CD14-positive monocyte (primary cell): ENCODE measurements around the gene LIPA. TPM values are rescaled to one million over a fixed set of nuclear protein-coding genes. Genes with fewer than 3 reads are reported as not detected.

Experiments used
- DNase-seq, 3 donors: peaks; one replicate each; pipeline ENCODE4 v3.0.0-alpha.2; 2011 to 2022
- H2AFZ ChIP-seq: 2 replicates; pipeline ENCODE4 v1.6.0; 2012; ENCODE audit warnings: mild to moderate bottlenecking, low read depth, low read length, inconsistent platforms; ENCODE audit not compliant: insufficient read depth, poor library complexity, severe bottlenecking
- H3K27ac ChIP-seq, 2 donors: 1 replicate in 1 of 2; 2 replicates in 1 of 2; pipeline ENCODE4 v1.5.1; 2012 to 2013; ENCODE audit warnings: low read length in 2 of 2, control low read depth in 1 of 2, inconsistent platforms in 1 of 2, low read depth in 1 of 2, mild to moderate bottlenecking in 1 of 2
- H3K27me3 ChIP-seq, 2 donors: one replicate each; pipeline versions ENCODE4 v1.6.0 to v1.6.1; 2011 to 2013; ENCODE audit warnings: low read length in 2 of 2; ENCODE audit not compliant: control insufficient read depth in 2 of 2, insufficient read depth in 2 of 2
- H3K36me3 ChIP-seq, 2 donors: replicated peaks in 1 of 2; 1 replicate in 1 of 2; 2 replicates in 1 of 2; pipeline versions ENCODE4 v1.5.1 to v1.6.1; 2012 to 2013; ENCODE audit warnings: low read length in 2 of 2, control low read depth in 1 of 2, inconsistent platforms in 1 of 2, mild to moderate bottlenecking in 1 of 2; ENCODE audit not compliant: insufficient read depth in 2 of 2, control insufficient read depth in 1 of 2
- H3K4me1 ChIP-seq, 2 donors: 1 replicate in 1 of 2; 2 replicates in 1 of 2; pipeline versions ENCODE4 v1.5.1 to v1.6.1; 2012 to 2013; ENCODE audit warnings: low read length in 2 of 2, control low read depth in 1 of 2, inconsistent platforms in 1 of 2, mild to moderate bottlenecking in 1 of 2, moderate library complexity in 1 of 2; ENCODE audit not compliant: insufficient read depth in 2 of 2, control insufficient read depth in 1 of 2
- H3K4me2 ChIP-seq: replicated peaks from 2 replicates; pipeline ENCODE3; 2012; ENCODE audit warnings: low read length, moderate library complexity, mild to moderate bottlenecking; ENCODE audit not compliant: poor library complexity, severe bottlenecking; ENCODE audit errors: extremely low read depth
- H3K4me3 ChIP-seq, 3 experiments: fragments of 200-600 bp in 1 of 3; sonication (generic) in 1 of 3; replicated peaks in 1 of 3; 1 replicate in 2 of 3; 2 replicates in 1 of 3; pipeline ENCODE4 v1.5.1; 2011 to 2013; ENCODE audit warnings: low read length in 3 of 3, mild to moderate bottlenecking in 3 of 3, control low read depth in 2 of 3, low read depth in 2 of 3, inconsistent platforms in 1 of 3, moderate library complexity in 1 of 3
- H3K79me2 ChIP-seq: 2 replicates; pipeline ENCODE4 v1.6.0; 2012; ENCODE audit warnings: mild to moderate bottlenecking, control low read depth, inconsistent platforms, low read length, moderate library complexity; ENCODE audit not compliant: insufficient read depth
- H3K9ac ChIP-seq: 2 replicates; pipeline ENCODE4 v1.6.0; 2017; ENCODE audit warnings: low read length, mild to moderate bottlenecking; ENCODE audit not compliant: insufficient read depth, poor library complexity, severe bottlenecking
- H3K9me3 ChIP-seq, 2 donors: replicated peaks in 1 of 2; 1 replicate in 1 of 2; 2 replicates in 1 of 2; pipeline versions ENCODE4 v1.5.1 to v1.6.1; 2012 to 2013; ENCODE audit warnings: low read length in 2 of 2, control low read depth in 1 of 2; ENCODE audit not compliant: control insufficient read depth in 1 of 2, insufficient read depth in 1 of 2
- H4K20me1 ChIP-seq: 2 replicates; pipeline ENCODE4 v1.6.0; 2012; ENCODE audit warnings: mild to moderate bottlenecking, low read length, control low read depth, moderate library complexity; ENCODE audit not compliant: insufficient read depth
- H3K27ac Mint-ChIP-seq, 7 donors: one replicate each; pipeline ENCODE4 v1.8.0; 2020; ENCODE audit warnings: mild to moderate bottlenecking in 7 of 7, mixed read lengths in 7 of 7, moderate library complexity in 6 of 7, inconsistent platforms in 2 of 7
- H3K27me3 Mint-ChIP-seq, 3 donors: one replicate each; pipeline ENCODE4 v1.8.0; 2021 to 2022; ENCODE audit warnings: low read depth in 3 of 3, mild to moderate bottlenecking in 3 of 3, mixed read lengths in 3 of 3, moderate library complexity in 3 of 3, inconsistent platforms in 1 of 3
- H3K36me3 Mint-ChIP-seq, 2 donors: one replicate each; pipeline ENCODE4 v1.8.0; 2020; ENCODE audit warnings: mixed read lengths in 2 of 2, inconsistent platforms in 1 of 2, mild to moderate bottlenecking in 1 of 2
- H3K4me1 Mint-ChIP-seq: one replicate; pipeline ENCODE4 v1.8.0; 2020; ENCODE audit warnings: mild to moderate bottlenecking, mixed read lengths
- H3K4me3 Mint-ChIP-seq, 2 donors: one replicate each; pipeline ENCODE4 v1.8.0; 2020; ENCODE audit warnings: mild to moderate bottlenecking in 2 of 2, mixed read lengths in 2 of 2, moderate library complexity in 1 of 2
- H3K9me3 Mint-ChIP-seq, 7 donors: one replicate each; pipeline ENCODE4 v1.8.0; 2020 to 2022; ENCODE audit warnings: mixed read lengths in 7 of 7, mild to moderate bottlenecking in 6 of 7, moderate library complexity in 6 of 7, inconsistent platforms in 2 of 7
- WGBS: methylation state at CpG from one replicate; pipeline ENCODE4 v1.1.5; 2013; ENCODE audit warnings: missing lambda C conversion rate; ENCODE audit not compliant: insufficient coverage; 5-methylcytosine and 5-hydroxymethylcytosine counted together
- intact Hi-C, 2 donors: fragments of 100-400 bp; cut with micrococcal nuclease; formaldehyde crosslinking; loops; one replicate each; pipeline versions ENCODE4 v1.15.0 to v1.15.1; 2023
- polyA plus RNA-seq, 3 donors: library from polyadenylated mRNA; depleted of rRNA in 1 of 3; unstranded in 2 of 3; stranded (reverse) in 1 of 3; fragments of 300-500 nt in 2 of 3; fragments of >200 nt in 1 of 3; fragmentation: Illumina TruSeq in 2 of 3; gene quantifications; 1 replicate in 2 of 3; 2 replicates in 1 of 3; pipeline ENCODE4 v1.2.3, GENCODE V29; 2012 to 2021
- TF ChIP-seq, protein P1 (sequence below): fragments of 200-600 bp; IDR thresholded peaks from one replicate; pipeline ENCODE4 v1.8.0; 2022; ENCODE audit warnings: antibody characterized with exemption, mild to moderate bottlenecking

The LIPA gene
- polyA plus RNA-seq, 3 donors, result 37.4 to 353 (median 289) TPM

DNA sequence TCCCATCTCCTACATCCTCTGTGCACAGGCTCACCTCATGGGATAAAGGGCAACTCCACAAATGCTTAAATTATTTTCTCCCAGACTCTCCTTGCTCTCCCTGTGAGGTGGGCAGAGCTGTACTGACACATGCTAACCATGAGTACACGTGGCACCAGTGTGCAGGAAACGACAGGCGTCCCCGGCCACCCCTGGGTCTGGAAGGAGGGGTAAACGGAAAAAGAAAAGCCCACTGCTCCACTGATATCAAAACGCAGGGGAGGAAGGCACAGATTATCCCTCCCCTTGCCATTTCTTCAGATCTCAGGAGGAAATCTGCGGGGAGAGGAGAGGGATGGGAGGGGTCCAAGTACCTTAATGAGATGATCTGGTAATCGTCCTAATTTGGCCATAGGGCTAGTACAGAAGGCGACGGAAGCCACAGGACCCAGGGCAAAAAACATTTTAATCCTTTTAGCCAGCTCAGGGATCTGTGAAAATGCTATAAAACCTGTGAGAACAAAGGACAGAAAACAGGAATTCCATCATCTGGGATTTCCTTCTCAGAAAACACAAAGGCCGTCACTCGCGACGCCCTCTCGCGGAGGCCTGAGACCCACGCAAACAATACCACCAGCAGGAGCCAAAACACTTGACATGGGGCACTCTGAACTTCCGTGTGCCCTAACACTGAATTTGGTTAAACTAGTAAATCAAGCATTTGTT lies 26.7 kb downstream of the LIPA start:
- Histone ChIP-seq H3K4me2 (peak overlapping the region; percentile 14), H2AFZ (peak overlapping the region; percentile 49), H4K20me1 (no peaks in the 10 kb centered on the region), H3K9ac (no peak overlapping the region), H3K4me3 (peak overlapping the region in 1 of 3 experiments; percentile 10), H3K36me3 (peaks cover 58 to 70% of the 10 kb centered on the region in 2 donors), H3K27me3 (no peaks in the 10 kb centered on the region), H3K4me1 (peaks cover 0 to 4% of the 10 kb centered on the region in 2 donors), H3K9me3 (no peaks in the 10 kb centered on the region), H3K79me2 (no peaks in the 10 kb centered on the region), H3K27ac (no peak overlapping the region)
- TF ChIP-seq, protein P1, sequence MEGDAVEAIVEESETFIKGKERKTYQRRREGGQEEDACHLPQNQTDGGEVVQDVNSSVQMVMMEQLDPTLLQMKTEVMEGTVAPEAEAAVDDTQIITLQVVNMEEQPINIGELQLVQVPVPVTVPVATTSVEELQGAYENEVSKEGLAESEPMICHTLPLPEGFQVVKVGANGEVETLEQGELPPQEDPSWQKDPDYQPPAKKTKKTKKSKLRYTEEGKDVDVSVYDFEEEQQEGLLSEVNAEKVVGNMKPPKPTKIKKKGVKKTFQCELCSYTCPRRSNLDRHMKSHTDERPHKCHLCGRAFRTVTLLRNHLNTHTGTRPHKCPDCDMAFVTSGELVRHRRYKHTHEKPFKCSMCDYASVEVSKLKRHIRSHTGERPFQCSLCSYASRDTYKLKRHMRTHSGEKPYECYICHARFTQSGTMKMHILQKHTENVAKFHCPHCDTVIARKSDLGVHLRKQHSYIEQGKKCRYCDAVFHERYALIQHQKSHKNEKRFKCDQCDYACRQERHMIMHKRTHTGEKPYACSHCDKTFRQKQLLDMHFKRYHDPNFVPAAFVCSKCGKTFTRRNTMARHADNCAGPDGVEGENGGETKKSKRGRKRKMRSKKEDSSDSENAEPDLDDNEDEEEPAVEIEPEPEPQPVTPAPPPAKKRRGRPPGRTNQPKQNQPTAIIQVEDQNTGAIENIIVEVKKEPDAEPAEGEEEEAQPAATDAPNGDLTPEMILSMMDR, result peak; percentile 40
- intact Hi-C loops, result no loop called here
- peak overlapping the region; percentile 28 to 42 for H3K4me3 Mint-ChIP-seq
- 62% methylated on average over 11 of the region's 18 CpGs for WGBS
- H3K27me3 Mint-ChIP-seq, result peaks cover 0 to 1% (median 0%) of the 10 kb centered on the region in 3 donors
- H3K27ac Mint-ChIP-seq, result peak overlapping the region in 2 of 7 donors; percentile 62 to 70
- H3K9me3 Mint-ChIP-seq, result peaks cover 0 to 8% (median 0%) of the 10 kb centered on the region in 7 donors
- DNase-seq, result peak in 1 of 3 donors; percentile 34
- peaks cover 13% of the 10 kb centered on the region for H3K4me1 Mint-ChIP-seq
- peaks cover 61 to 87% of the 10 kb centered on the region in 2 donors for H3K36me3 Mint-ChIP-seq

DNA sequence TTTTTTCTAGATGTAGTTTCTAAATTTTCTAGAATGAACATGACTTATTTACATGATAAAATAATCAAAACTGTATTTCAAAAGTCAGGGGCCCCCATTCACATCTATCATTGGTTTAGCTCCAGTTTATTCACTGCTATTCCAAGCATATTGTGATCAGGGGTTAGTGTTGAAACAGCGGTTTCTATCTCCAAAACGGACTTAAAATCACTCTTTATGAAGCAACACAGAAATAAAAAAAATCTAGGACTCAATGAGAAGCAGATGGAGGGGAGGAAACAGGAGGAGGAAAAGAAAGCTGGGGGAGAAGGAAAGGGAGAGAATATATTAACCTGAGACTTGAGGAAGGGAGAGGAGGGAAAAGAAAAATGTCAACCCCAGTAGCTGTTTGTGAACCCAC lies 29.7 kb downstream of the LIPA start:
- TF ChIP-seq, protein P1, result no peak
- Mint-ChIP-seq H3K36me3 (peaks cover 59 to 74% of the 10 kb centered on the region in 2 donors), H3K27me3 (peaks cover 0 to 1% (median 0%) of the 10 kb centered on the region in 3 donors), H3K27ac (peak overlapping the region in 1 of 7 donors; percentile 79), H3K9me3 (peaks cover 0 to 2% (median 0%) of the 10 kb centered on the region in 7 donors), H3K4me3 (no peak overlapping the region), H3K4me1 (peaks cover 17% of the 10 kb centered on the region)
- intact Hi-C loops, result no loop called here
- no peaks in the 10 kb centered on the region for H4K20me1 ChIP-seq
- no peak overlapping the region for H3K4me3 ChIP-seq
- H3K36me3 ChIP-seq, result peaks cover 55 to 70% of the 10 kb centered on the region in 2 donors
- H2AFZ ChIP-seq, result no peak overlapping the region
- peaks cover 9 to 10% of the 10 kb centered on the region in 2 donors for H3K4me1 ChIP-seq
- no CpG with 5 or more reads among the region's 2 CpGs for WGBS
- H3K9ac ChIP-seq, result no peak overlapping the region
- H3K27ac ChIP-seq, result no peak overlapping the region
- no peaks in the 10 kb centered on the region for H3K9me3 ChIP-seq
- DNase-seq, result no peak
- H3K79me2 ChIP-seq, result no peaks in the 10 kb centered on the region
- H3K27me3 ChIP-seq, result no peaks in the 10 kb centered on the region
- H3K4me2 ChIP-seq, result no peak overlapping the region
